Subcutaneous adipose tissue (tissue), 4 donors: ENCODE data around the gene CPM. TPM values are rescaled to one million over a fixed set of nuclear protein-coding genes. Genes with fewer than 3 reads are reported as not detected.

Experiments
- CTCF ChIP-seq: fragments of 450-650 bp; IDR thresholded peaks from one replicate; pipeline ENCODE4 v1.5.1; 2016; ENCODE audit warnings: low read depth, mild to moderate bottlenecking, control low read depth, antibody characterized with exemption, moderate library complexity
- total RNA-seq, 4 donors: library from RNA; depleted of rRNA; stranded (reverse); fragments of >200 nt; gene quantifications; one replicate each; pipeline ENCODE4 v1.1.0, GENCODE V29; 2016

Gene CPM
- total RNA-seq, 4 donors from 2014 or later: 886 to 1,559 (median 1,151) TPM

DNA sequence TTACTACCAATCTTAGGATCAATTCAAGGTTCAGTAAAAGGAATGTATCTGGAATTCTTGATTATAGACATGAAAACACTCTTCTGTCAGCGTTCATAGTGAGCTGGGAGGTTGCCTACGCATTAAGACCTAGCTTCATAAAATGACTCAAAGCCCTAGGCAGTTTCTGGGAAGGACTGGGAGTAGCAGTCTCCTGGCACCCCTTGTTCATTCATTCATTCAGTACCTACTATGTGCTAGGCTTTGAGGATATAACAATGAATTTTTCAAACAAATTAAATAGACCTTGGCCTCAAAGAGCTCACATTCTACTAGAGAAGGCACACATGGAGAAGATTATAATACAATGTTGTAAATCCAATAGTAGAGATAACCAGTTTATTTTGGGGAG, 78.9 kb downstream of the CPM start:
- TF ChIP-seq CTCF: no peak

GRCh38 chr12:68853396-68854077, 79.4 kb downstream of the CPM start:
- no peak for TF ChIP-seq CTCF

- TF ChIP-seq CTCF: no peak
These were observed 81.2 kb downstream of the CPM start for GRCh38 chr12:68851592-68852306.

DNA sequence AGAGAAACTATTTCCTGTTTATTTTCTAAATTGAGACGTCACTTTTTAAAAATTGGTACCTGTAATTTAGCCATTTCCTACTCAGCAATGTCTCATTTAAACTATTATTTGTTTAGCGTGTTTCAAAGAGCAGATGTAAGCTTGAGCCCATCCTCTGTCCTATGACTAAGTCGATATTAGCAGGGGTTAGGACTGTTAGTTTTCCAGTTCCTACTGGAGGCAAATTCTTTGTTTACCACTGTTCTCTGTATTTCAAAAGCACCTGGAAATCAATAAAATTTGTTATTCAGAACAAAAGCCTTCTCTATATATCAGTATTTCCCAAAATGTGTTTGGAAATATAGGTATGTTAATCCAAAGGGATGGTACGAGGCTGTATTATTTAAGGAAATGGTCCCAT, 82.6 kb downstream of the CPM start:
- TF ChIP-seq CTCF: no peak

- no peak for TF ChIP-seq CTCF
These were observed 86.2 kb downstream of the CPM start for GRCh38 chr12:68846811-68847210.

- TF ChIP-seq CTCF: no peak
These were observed 87.9 kb downstream of the CPM start for GRCh38 chr12:68844788-68845695.

DNA sequence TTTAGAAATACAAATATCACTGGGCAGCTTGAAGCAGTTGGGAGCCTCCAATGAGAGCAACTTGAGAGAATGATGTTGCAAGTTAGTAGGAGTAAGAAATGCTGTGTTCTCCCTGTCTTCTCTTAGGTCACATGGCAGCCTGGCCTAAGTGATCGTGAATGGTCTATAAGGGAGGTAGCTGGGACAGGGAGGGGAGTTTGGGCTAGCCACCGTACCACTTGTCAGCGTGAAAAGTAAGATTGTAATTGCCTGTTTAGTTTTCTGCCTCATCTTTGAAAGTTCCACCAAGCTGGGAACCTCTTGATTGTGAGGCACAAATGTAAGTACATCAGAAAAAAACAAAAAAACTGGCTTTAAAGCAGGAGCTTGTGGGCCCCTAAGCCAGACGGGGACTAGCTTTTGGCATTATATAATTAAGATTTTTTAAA, 88.6 kb downstream of the CPM start:
- no peak for TF ChIP-seq CTCF
